NCI-H2196 (cell line): ENCODE measurements around the gene SLC25A39.
"Not testable (repeated sequence)": the region's sequence is repeated elsewhere in the genome, so short reads cannot be mapped to it uniquely, and the experiment has no call there.

Experiments used
- DNase-seq: peaks from one replicate; lab custom pipeline; 2025; ENCODE audit not compliant: unreplicated experiment; lab: John Stamatoyannopoulos, UW

The SLC25A39 gene

DNA sequence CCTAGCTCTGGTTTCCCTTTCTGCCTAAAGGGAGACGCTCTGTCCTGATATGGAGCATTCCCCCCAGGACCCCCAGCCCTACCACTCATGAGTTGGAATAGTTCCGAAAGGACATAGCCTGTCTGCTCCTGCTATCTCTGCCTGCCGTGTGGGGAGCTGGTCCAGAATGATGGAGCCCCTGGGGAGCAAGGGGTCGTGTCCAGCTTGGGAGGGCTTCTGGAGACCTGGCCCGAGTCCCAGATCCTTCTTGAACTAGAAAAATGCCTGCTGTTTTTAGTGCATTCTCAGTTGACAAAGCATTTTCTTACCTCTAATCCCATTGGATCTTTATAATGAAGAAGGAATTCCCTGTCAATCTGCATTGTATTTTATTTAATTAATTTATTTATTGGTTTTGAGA lies 11.3 kb upstream of the SLC25A39 start:
- no peak for DNase-seq

DNA sequence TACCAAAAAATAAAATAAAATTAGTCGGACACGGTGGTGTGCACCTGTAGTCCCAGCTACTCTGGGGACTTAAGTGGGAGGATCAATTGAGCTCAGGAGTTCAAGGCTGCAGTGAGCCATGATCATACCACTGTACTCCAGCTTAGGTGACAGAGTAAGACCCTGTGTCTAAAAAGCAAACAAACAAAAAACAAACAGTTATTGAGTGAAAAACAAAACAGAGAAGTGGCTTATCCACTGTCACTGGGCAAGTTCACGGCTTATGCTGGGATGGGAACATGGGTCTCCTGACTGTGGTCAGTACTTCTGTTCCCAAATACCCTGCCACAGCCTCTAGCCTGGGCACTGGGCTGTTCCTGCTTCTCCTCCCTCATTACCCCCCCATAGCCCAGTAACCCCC lies 10.9 kb upstream of the SLC25A39 start:
- no peak for DNase-seq

DNA sequence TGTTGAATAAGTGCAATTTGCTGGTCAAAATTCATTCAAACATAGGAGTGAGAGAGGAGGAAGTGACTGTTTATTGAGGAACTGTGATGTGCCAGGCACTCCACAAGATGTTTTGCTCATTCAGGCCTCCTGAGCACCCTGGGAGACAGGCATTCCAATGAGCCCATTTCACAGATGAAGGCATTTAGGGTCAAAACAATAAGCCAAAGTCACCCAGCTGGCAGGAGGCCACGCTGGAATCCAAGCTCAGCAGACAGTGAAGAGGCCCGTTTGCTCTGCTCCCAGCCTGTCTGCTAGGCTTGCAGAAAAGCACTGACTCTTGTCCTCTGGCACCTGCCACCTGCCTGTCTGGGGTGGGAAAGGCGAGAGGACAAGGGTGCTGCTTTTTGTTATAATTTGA lies 10.1 kb upstream of the SLC25A39 start:
- DNase-seq: no peak

DNA sequence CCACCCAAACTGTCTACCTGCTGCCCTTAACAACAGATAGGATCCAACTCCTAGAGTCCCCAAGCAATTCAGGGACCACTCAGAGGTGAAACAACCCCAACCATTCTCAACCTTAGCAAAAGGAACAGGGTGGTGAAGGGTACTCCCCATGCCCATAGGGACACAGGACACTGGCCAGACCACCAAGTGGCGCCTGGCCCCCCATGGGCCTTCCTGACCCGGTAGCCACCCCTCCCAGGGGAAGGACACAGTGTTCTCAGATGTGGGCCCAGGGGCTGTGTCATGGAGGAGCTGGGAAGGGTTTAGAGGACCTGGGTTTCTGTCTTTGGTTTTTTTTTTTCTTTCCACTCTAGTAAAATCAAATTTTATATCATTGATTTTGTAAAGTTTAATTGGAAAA lies 9.7 kb upstream of the SLC25A39 start:
- DNase-seq: no peak

DNA sequence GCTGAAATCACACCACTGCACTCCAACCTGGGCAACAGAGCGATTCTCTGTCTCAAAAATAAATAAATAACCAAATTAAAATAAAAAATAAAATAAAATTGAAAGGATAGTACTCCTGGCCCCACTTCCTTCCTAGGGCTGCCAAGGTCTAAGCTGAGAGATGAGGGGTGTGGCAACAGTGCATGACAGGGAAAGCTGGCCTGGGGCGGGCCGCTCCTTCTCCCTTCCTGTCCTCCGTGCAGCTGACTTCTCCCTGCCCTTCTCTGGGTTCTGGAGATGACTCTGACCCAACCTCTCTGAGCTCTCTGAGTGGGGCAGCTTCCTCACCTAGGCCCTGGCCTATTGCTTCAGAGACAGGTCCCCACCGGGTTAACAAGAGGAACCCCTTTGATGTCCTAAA lies 8.7 kb upstream of the SLC25A39 start:
- DNase-seq: no peak

DNA sequence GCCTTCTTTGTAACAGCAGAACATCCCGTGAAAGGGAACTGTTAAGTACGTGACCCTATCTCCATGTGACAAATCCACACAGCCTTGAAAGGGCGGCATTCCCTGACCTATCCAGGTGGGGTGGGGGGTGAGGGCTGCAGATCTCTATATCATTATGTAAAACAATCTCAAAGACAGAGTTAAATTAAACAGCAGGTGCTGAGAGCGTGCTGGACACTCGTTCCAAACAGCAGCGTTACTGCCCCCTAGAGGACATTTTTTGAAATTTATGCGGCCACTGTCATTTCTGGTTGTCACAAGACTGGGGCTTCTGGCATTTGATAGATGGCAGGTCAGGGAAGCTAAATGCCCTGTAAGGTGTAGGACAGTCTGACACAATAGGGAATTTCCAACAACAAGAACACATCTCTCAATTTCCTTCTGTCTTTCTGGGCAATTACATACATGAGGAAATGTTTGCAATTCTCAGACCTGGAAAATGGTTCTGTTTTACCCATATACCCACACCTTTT lies 6.7 kb upstream of the SLC25A39 start:
- DNase-seq: peak; percentile 87

DNA sequence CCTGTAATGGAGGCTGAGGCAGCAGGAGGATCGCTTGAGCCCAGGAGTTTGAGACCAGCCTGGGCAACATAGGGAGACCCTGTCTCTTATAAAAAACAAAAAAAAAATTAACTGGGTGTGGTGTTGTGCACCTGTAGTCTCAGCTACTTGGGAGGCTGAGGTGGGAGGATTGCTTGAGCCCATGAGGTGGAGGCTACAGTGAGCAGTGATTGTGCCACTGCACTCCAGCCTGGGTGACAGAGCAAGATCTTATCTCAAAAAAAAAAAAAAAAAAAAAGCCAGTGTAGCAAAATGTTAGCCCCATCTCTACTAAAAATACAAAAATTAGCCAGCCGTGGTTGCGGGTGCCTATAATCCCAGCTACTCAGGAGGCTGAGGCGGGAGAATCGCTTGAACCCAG lies 5.6 kb upstream of the SLC25A39 start:
- not testable (repeated sequence) for DNase-seq

DNA sequence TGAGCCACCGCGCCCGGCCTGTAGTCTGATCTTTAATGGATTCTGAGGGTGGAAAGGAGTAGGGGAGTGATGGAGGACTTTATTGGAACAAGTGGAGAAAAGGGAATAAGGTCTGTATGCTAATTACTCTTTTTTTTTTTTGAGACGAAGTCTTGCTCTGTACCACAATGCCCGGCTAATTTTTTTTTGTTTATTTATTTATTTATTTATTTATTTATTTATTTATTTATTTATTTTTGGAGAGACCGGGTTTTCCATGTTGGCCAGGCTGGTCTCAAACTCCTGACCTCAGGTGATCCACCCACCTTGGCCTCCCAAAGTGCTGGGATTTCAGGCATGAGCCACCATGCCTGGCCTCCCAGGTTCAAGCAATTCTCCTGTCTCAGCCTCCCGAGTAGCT lies 4.9 kb upstream of the SLC25A39 start:
- DNase-seq: not testable (repeated sequence)

DNA sequence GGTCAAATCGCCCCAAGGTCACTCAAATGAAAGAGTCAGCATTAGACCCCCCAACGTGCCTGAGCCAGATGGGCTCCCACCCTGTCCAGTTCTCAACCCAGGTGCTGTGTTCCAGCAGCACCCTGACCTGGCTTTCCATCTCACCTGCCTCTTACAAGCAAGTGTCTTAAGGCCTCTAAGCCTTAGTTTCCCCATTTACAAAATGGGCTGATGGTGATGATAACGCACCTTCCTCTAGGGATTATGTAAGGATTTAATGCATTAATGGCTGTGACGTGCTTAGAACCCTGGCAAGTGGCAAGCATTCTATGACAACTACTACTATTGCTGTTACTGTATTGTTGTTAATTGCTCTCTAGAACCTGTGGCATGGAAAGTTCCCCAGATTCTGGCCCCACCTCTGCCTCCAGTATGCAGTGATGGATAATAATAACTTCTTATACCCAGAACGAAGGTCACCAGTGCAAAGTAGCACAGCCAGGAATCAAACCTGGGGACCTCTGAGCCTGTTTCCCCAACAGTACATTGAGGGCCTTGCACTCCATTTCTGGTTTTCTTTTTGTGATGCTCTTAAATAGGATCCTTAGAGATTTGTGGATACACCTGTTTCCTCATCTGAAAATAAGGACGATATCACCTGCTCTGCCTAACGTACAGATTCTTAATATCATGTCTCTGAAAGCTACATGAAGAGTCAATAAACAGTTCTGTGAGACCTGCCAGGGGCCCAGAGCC lies 3.3 kb upstream of the SLC25A39 start:
- no peak for DNase-seq

DNA sequence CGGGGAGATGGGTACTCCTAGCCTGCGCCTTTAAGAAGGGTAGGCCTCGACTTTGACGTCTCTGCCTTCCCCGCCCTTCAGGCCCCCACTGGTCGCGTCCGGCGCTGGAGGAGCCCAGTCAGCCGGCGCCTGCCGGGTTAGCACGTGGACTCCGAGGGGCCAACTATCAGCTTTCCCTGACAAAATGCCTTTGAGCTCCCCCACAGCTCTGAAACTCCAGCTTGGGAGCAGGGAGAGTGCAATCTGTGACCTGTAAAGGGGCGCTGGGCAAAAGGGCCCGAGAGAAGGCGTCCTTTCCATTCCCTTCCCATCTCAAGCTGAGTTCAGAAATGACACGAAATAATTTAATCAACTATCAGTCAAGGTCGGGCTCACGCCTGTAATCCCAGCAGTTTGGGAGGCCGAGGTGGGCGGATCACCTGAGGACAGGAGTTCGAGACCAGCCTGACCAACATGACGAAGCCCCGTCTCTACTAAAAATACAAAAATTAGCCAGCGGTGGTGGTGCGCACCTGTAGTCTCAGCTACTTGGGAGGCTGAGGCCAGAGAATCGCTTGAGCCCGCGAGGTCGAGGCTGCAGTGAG lies 2.3 kb upstream of the SLC25A39 start:
- peak; percentile 97 for DNase-seq

DNA sequence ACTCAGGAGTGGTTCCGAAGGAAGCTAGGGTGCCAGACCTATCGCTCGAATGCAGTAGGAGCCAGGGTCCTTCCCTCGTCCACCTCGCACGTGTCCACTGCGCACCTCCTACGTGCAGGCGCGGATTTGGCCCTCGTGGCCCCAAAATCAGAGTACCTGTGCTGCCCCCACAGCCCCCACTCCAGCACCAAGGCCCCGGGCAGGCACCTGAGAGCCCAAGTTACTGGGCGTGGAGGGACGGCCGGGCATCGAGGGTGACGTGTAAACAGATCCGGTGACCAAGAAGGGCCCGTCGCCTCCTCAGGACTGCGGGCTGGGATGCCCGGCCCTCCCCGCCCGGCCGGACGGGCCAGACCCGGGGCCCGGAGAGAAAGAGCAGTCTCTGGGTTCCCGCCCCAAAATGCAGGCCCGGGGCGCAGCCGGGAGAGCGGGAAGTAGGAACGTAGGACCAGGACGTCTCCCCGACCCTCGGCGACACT lies 492 bp downstream of the SLC25A39 start:
- no peak for DNase-seq

DNA sequence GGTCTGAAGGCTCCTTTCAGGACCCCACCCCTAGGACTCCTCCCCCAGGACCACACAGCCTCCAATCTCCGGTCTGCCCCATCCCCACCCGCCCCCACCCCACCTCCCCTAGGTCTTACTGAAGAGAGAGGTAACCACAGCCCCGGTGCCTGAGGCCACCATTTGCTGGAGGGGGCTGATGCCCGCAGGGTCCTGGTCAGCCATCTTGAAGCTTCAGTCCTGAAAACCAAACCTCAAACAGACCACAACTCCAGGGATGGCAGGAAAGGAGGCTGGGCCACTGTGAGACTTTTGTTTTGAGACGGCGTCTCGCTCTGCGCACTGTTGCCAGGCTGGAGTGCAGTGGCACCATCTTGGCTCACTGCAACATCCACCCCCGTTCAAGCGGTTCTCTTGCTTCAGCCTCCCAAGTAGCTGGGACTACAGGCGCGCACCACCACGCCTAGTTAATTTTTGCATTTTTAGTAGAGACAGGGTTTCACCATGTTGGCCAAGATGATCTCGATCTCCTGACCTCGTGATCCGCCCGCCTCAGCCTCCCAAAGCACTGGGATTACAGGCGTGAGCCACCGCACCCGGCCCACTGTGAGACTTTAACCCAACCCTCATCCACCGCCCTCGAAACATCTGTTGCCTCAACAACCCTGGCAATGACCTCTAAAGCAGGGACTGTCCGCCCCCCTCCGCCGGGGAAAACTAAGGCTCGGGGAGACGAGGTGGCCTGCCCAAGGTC lies 1.1 kb downstream of the SLC25A39 start:
- DNase-seq: no peak

DNA sequence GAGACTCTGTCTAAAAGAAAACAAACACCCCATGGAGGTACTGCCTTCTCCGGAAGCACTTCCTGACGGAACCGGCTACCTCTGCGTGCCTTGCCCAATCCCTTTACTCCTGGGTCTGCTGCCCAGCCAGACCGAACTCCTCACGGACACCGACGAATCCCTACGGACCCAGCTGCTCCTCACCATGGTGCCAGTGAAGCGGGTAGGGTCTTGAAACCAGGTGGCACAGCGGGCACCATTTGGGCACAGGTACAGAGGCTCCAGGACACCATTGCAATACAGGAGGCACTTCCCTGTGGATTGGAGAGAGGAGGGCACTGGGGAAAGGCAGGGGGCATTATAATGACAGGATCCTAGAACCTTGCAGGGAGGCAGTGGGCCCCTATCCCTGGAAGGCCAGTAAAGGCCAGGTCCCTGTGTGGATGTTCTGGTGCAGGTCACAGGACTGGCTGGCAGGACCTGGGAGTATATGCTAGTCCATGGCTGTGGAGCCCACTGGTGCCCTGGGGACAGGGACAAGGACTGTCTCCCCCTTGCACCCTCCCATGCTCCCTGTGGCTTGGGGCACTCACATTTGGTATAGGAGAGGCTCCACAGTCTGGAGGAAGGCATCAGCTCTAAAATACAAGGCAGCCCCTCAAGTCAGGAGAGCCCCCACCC lies 2.3 kb downstream of the SLC25A39 start:
- no peak for DNase-seq

DNA sequence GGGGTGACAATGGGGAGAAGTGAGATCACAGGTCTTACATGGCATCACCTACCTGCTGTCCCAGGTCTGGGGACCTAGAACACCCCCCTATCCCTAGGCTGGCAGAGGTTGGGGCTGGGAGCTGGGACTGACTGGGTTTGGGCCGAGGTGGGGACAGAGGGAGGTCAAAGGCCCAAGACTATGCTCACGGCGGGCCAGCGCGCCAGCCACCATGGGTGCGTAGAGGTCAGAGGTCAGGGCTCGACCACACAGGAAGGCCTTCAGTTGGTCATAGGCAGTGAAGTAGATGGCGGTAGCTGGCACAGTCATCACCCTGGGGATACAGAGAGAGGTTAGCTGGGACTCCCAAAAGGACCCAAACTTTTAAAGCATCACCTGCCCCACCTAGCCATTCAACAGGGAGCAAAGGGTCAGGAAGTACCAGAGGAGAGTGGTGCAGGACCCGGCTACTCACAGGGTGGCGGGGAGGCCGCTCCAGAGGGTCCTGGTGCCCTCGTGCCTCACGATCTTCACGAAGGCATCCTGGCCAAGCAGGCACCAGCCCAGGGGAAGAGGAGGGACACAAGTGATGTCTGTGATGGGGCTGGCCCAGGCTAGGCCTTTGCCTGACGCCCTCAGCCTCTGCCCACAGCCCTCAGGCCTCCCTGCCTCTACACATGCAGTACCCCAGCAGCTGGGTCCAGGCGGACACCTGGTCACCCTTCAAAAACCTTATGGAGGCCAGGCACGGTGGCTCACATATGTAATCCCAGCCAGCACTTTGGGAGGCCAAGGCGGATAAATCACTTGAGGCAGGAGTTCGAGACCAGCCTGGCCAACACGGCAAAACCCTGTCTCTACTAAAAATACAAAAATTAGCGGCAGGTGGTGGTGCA lies 3.1 kb downstream of the SLC25A39 start:
- no peak for DNase-seq

DNA sequence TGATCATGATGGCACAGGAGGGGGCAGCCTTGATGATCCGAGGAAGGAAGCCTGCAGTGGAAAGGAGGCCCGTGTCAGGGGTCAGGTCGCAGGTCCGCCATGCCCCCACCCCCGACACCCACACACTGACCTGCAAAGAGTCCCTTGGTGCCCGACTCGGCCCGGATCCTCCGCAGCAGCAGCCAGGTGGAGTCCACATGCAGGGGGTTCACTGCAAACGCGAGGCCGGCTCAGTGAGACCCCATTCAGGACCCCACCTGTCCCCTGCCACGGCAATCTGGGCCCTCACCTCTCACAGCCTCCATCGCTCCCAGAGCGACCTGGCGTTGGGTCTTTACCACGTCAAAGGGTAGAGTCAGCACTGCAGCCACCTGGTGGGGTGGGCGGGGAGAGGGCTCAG lies 4.6 kb downstream of the SLC25A39 start:
- no peak for DNase-seq

DNA sequence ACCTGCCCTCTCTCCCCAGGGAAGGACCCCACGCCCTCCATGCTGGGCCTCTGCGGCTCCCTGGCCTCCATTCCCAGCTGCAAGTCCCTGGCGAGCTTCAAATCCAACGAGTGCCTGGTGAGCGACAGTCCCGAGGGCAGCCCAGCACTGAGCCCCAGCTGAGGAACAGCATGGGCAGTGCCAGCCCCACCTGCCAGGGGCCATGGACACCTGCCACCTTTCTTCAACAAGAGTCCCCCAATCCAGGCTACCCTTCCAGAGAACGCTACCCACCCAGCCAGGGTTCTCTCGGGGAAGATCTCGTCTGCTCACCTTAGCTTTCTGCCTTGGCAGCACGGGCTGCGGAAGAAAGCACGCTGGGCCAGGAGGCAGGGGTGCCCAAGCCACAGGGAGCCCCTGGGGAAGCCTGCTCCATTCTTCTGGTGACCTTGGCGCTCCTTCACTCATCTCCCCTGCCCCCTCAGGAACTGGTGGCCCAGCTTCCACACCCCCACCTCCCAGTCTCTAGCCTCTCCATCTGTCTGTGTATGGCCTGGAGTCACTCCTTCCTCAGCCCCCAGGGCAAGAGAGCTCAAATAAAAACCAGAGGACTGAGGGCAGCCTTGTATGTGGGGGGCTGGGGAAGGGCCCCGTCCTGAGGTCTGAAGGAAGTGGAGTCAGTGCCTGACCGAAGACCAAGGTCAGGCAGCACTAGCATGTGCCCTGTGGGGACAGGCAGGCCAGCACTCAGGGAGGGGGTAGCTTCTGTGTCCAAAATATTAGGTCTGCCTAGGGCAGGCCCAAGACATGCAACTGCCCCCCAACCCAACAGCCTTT lies 6.3 kb downstream of the SLC25A39 start:
- DNase-seq: no peak

DNA sequence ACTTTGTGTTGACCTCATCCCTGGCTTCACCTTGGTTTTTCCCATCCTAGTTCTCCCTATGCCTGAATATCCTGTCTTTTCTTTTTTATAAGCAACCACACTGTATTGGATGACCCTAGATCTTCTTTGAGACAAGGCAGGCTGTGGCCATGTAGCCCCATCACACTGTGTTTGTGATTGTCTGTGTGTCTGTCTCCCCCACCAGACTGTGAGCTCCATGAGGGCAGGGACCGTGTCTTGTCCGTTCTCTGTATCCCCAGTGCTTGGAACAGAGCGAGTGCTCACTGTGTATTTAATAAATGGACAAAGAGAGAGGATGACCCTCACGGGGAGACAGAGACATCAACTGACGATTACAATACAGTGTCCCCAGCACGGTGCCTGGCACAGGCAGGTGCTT lies 7.1 kb downstream of the SLC25A39 start:
- DNase-seq: no peak

DNA sequence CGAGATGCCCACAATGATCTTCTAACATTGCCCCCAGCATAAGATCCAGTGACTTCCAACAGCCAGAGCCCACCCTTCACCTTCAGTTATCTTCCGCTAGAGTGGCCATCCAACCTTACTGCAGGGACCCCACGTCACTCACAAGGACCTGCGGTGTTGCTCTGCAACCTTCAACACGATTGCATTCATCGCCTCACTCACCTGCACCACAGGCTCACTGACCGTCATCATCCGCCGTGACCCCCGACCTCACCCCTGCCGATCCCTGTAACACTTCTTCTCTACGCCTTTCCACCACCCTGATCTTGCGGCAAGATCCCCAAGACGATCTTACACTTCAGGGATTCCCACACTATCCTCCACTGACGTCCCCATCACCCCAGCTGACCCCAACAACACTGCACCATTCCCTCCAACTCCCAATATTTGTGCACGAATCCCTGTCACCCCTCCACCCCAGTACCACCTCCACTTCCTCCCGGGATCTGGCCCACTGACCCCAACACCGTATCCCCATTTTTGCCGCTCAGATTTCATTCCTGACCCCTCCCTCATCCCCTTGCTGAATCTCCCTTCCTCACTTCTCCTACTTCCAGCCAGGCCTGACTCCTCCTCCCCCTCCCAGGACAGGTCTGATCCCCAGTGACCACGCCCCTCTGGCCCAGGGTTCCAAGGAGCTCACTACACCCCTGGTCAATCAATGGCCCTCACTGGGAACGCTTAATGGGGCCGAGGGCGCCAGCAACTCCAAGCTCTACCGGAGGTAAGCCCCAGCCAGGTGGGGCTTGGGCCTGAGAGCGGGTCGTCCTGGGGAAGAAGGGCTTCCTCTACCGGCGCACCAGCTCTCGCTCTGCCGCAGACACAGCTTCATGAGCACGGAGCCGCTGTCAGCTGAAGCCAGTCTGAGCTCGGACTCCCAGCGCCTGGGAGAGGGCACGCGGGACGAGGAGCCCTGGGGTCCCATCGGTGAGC lies 8.6 kb downstream of the SLC25A39 start:
- DNase-seq: no peak
